ENCODE data around the gene SREK1IP1.

SREK1IP1 gene

DNA sequence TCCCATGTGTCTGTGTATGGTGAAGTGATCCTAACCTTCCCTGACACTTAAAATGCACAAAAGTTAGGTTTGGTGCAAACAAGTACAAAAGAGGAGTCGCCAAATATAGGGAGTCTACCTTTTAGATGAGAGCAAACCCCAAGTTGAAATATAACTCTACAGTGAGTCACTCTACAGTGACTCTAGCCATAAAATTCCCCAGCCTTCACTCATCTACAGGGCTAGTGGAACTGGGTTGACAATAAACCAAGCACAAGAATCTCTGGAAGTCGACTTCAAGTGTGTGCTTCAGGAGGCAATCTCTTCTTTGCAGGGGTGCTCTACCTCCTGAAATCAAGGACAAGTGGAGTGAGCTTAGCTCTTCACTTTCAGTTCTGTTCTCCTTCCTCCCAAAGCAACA is 74.9 kb downstream of the SREK1IP1 start:
- in situ Hi-C loops (cut with HindIII; ENCODE audit: low pct_ligation_motif_present, low pct_unique_long_range_greater_than_20kb, low sequenced_read_pairs) = no loop called here
- peak; percentile 70 for DNase-seq

GRCh38 chr5:64691291-64691690 is 77.2 kb downstream of the SREK1IP1 start:
- peak; percentile 19 for DNase-seq
- in situ Hi-C loops (cut with HindIII; ENCODE audit: low pct_ligation_motif_present, low pct_unique_long_range_greater_than_20kb, low sequenced_read_pairs) = no loop called here

DNA sequence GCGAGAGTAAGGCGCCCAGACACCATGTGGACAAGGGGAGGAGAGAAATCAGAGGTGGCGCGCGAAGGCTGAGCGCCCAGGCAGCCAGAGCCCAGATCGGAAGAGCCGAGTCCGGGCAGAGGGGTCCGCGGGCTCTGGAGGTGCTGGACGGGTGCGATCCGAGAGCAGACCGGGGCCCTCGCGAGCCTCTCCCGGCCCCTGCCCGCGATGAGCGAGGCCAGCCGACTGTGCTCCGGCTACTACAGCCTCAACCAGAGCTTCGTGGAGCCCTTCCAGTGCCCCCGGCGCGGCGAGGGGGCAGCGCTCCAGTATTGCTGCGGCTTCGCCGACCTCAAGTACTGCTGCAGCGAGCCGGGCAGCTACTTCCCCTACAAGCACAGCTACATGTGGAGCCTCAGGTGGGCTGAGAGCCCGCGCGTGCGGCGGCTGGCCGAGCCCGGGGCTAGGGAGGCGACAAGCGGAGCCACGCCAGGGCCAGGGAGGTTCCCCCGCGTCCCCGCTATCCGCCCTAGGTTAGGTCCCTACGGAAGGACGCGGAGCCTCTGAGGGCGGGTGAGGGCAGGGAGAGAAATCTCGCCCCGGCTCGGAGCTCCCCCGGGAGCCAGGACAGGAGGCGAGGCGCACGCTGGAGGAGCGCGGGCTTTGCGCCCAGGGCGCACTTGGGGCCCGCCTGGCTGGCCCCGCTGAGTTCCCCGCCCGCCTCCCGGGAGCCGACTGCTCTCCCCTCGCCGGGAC is 77.9 kb downstream of the SREK1IP1 start, which contains the start of gene SHISAL2B:
Gene SHISAL2B (plus strand): TSS at position 87 of the 735 bp plus-strand sequence. CDS start 121 bp downstream, at position 208.
- DNase-seq = peak; percentile 56
- in situ Hi-C loops (cut with HindIII; ENCODE audit: low pct_ligation_motif_present, low pct_unique_long_range_greater_than_20kb, low sequenced_read_pairs) = no loop called here

GRCh38 chr5:64690104-64690416 is 78.4 kb downstream of the SREK1IP1 start:
- in situ Hi-C loops (cut with HindIII; ENCODE audit: low pct_ligation_motif_present, low pct_unique_long_range_greater_than_20kb, low sequenced_read_pairs) = no loop called here
- DNase-seq = peak; percentile 8

GRCh38 chr5:64688965-64689364 is 79.5 kb downstream of the SREK1IP1 start:
- in situ Hi-C loops (cut with HindIII; ENCODE audit: low pct_ligation_motif_present, low pct_unique_long_range_greater_than_20kb, low sequenced_read_pairs) = no loop called here
- no peak for DNase-seq

DNA sequence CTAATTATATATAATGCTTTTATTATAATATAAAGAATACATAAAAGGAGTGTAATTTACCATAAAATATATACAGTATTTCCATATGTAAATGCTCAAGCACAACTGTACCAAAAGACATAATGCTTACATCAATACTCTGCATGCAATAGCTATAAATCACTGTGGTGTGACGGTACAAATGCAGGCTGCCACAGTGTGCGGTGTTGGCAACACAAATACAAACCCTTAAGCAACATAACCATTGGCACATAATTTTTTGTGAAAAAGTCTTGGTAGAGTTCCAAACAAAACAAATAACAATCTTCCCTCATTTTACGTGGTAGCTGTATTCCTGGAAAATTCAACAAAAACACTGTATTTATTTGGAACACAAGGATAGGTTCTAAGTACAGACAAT is 80.1 kb downstream of the SREK1IP1 start:
- no peak for DNase-seq
- in situ Hi-C loops (cut with HindIII; ENCODE audit: low pct_ligation_motif_present, low pct_unique_long_range_greater_than_20kb, low sequenced_read_pairs) = no loop called here

DNA sequence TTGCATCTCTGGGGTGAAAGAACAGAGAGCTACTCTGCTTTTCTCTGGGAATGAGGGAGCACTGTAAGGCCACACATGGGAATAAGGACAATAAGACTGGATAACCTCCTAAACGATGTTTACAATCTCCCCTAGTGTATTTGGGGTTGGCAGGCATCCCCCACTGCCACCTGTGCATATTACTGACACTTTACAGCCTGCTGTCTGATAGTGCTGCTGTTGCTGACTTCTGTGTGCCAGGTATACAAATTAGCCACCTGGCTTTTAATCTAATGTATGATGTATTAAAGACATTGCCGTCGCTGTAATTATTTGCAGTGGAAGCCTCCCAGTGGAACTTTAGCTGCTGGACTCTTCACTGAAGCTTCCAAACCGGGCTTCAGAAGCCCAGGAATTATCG is 82.6 kb downstream of the SREK1IP1 start:
- DNase-seq = no peak

GRCh38 chr5:64682608-64683007 is 85.9 kb downstream of the SREK1IP1 start:
- in situ Hi-C loops (cut with HindIII; ENCODE audit: low pct_ligation_motif_present, low pct_unique_long_range_greater_than_20kb, low sequenced_read_pairs) = no loop called here
- no peak for DNase-seq

More for the DNA sequence above, 82.6 kb downstream of the SREK1IP1 start:
- in situ Hi-C loops (cut with HindIII; ENCODE audit: low pct_ligation_motif_present, low pct_unique_long_range_greater_than_20kb, low sequenced_read_pairs) = no loop called here

DNA sequence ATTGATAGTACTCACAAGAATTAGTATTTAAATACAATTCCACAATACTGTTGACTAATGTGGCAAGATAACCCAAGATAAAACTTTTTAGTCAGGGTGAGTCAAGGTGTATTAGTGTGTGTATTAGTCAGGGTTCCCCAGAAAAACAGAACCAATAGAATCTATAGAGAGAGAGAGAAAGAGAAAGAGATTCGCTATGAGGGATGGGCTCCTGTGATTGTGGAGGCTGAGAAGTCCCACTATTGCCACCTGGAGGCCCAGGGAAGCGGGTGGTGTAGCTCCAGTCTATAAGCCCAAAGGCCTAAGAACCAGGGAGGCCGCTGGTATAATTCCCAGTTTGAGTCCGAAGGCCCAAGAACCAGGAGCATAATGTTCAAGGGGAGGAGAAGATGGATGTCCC is 88.2 kb downstream of the SREK1IP1 start:
- in situ Hi-C loops (cut with HindIII; ENCODE audit: low pct_ligation_motif_present, low pct_unique_long_range_greater_than_20kb, low sequenced_read_pairs) = no loop called here
- no peak for DNase-seq

GRCh38 chr5:64678374-64678773 is 90.1 kb downstream of the SREK1IP1 start:
- DNase-seq = no peak
- in situ Hi-C loops (cut with HindIII; ENCODE audit: low pct_ligation_motif_present, low pct_unique_long_range_greater_than_20kb, low sequenced_read_pairs) = no loop called here

DNA sequence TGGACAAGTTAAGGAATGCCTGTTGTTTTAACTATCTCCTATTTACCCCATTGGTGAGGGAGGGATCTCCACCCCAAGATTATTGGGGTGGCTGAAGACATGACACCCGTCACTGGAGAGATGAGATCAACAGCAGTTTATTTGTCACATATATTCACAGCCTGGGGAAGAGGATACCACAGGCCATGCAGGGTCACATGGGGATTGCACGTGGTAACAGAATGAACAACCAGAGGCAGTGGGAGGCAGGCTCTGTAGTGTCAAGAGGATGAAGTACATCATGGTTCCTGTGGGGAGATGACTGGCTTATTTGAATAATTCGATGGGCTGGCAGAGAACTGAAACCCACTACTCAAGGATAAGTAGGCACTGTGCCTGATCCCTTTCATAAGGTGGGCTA is 96.8 kb downstream of the SREK1IP1 start:
- DNase-seq = no peak
- in situ Hi-C loops (cut with HindIII; ENCODE audit: low pct_ligation_motif_present, low pct_unique_long_range_greater_than_20kb, low sequenced_read_pairs) = no loop called here

DNA sequence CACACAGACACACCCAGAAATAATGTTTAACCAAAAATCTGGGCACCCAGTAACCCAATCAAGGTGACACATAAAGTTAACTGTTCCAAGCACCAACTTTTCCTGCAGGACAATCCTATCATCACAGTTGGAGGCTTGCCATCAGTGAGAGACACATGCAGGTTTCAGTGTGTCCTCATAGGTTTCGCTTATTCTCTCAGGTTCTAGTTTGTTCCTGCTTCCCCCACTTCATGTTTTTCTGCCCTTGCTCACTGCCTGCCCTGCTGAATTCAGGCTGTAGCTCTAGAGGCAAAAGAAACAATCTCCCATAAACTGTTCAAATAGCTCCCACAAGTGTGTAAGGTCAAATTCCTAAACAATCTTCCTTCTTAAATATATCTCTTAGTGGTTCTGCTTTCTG is 98.2 kb downstream of the SREK1IP1 start:
- DNase-seq = no peak
- in situ Hi-C loops (cut with HindIII; ENCODE audit: low pct_ligation_motif_present, low pct_unique_long_range_greater_than_20kb, low sequenced_read_pairs) = no loop called here
